GM12891 (cell line): ENCODE measurements around the gene MAD1L1.
"Not testable (repeated sequence)": the region's sequence is repeated elsewhere in the genome, so short reads cannot be mapped to it uniquely, and the experiment has no call there.

Source experiments
- DNase-seq: peaks from one replicate; pipeline ENCODE4 v3.0.0; 2011; ENCODE audit warnings: low spot score; ENCODE audit not compliant: insufficient read length
- FAIRE-seq: peaks from 2 replicates; lab custom pipeline; 2011; peaks lifted over from hg19 to GRCh38; lab: Jason Lieb, UNC
- PAX5 ChIP-seq: IDR thresholded peaks from 2 replicates; pipeline ENCODE4 v1.6.1; 2011; ENCODE audit warnings: low read length, moderate library complexity, mild to moderate bottlenecking; ENCODE audit not compliant: insufficient read depth, severe bottlenecking
- POLR2A ChIP-seq: IDR thresholded peaks from 2 replicates; pipeline ENCODE4 v1.6.1; 2011; ENCODE audit warnings: low read depth, low read length, control low read depth
- POLR2AphosphoS5 ChIP-seq: IDR thresholded peaks from 2 replicates; pipeline ENCODE4 v1.6.1; 2011; ENCODE audit warnings: low read depth, low read length, control low read depth
- POU2F2 ChIP-seq: IDR thresholded peaks from 2 replicates; pipeline ENCODE4 v1.6.1; 2011; ENCODE audit warnings: low read depth, mild to moderate bottlenecking, control low read depth, low read length, moderate library complexity
- SPI1 ChIP-seq: IDR thresholded peaks from 2 replicates; pipeline ENCODE4 v1.6.1; 2011; ENCODE audit warnings: low read depth, low read length, control low read depth
- TAF1 ChIP-seq: IDR thresholded peaks from 2 replicates; pipeline ENCODE4 v1.6.1; 2011; ENCODE audit warnings: low read depth, low read length, control low read depth

The MAD1L1 gene

GRCh38 chr7:2038931-2039728, 193.6 kb downstream of the MAD1L1 start:
- FAIRE-seq (peak; percentile 89), DNase-seq (no peak)
- no peak for TF ChIP-seq SPI1
- no peak for TF ChIP-seq PAX5
- no peak for TF ChIP-seq POU2F2
- no peak for TF ChIP-seq TAF1
- no peak for TF ChIP-seq POLR2AphosphoS5
- TF ChIP-seq POLR2A: no peak

- no peak for DNase-seq
- TF ChIP-seq TAF1 (no peak), POLR2AphosphoS5 (no peak), POLR2A (no peak), PAX5 (peak; percentile 83), SPI1 (no peak), POU2F2 (peak; percentile 85)
- peak; percentile 85 for FAIRE-seq
Measured at GRCh38 chr7:2037808-2038522, 194.8 kb downstream of the MAD1L1 start.

- FAIRE-seq (no peak), DNase-seq (no peak)
- TF ChIP-seq POU2F2 (no peak), SPI1 (no peak), POLR2A (no peak), POLR2AphosphoS5 (no peak), TAF1 (no peak), PAX5 (no peak)
Measured at GRCh38 chr7:2037301-2037807, 195.4 kb downstream of the MAD1L1 start.

GRCh38 chr7:2036786-2037185, 196.0 kb downstream of the MAD1L1 start:
- TF ChIP-seq POU2F2: no peak
- DNase-seq (no peak), FAIRE-seq (no peak)

GRCh38 chr7:2036201-2036600, 196.5 kb downstream of the MAD1L1 start:
- FAIRE-seq: not testable (repeated sequence)

GRCh38 chr7:2034291-2035201, 198.2 kb downstream of the MAD1L1 start:
- FAIRE-seq (no peak), DNase-seq (no peak)
- no peak for TF ChIP-seq POLR2AphosphoS5
- no peak for TF ChIP-seq TAF1
- TF ChIP-seq POLR2A: no peak
- TF ChIP-seq SPI1: no peak
- no peak for TF ChIP-seq POU2F2
- TF ChIP-seq PAX5: no peak

More at GRCh38 chr7:2036201-2036600, 196.5 kb downstream of the MAD1L1 start:
- DNase-seq: not testable (repeated sequence)

GRCh38 chr7:2033586-2034135, 199.1 kb downstream of the MAD1L1 start:
- FAIRE-seq: no peak
- TF ChIP-seq TAF1 (no peak), POU2F2 (no peak), PAX5 (no peak), POLR2A (no peak), POLR2AphosphoS5 (no peak), SPI1 (no peak)

GRCh38 chr7:2032876-2033407, 199.8 kb downstream of the MAD1L1 start:
- no peak for FAIRE-seq
- TF ChIP-seq TAF1: no peak
- no peak for TF ChIP-seq POLR2AphosphoS5
- TF ChIP-seq POLR2A: no peak
- no peak for TF ChIP-seq PAX5
- TF ChIP-seq POU2F2: no peak
- no peak for TF ChIP-seq SPI1
- DNase-seq: no peak

More at GRCh38 chr7:2033586-2034135, 199.1 kb downstream of the MAD1L1 start:
- DNase-seq: no peak
